HCT116 (cell line): ENCODE data around the gene CLCN4. TPM values are rescaled to one million over a fixed set of nuclear protein-coding genes. Genes with fewer than 3 reads are reported as not detected.

Experiments
- ATAC-seq: fragments of 200-7000 bp; cut with Tn5 transposase; 2 replicates; pipeline ENCODE4 v1.9.1; 2020; ENCODE audit warnings: mild to moderate bottlenecking, moderate library complexity
- BruUV-seq: library from RNA; stranded (reverse); fragments of 400-500 nt; replicated peaks from 2 replicates; lab custom pipeline; 2021; lab: Mats Ljungman, UMichigan
- CTCF ChIA-PET: fragments of 300-600 bp; sonication (Branson Sonifier 250); formaldehyde crosslinking; loops from one replicate; lab custom pipeline; 2021; ENCODE audit warnings: antibody characterized with exemption; lab: Charles Lee
- POLR2A ChIA-PET: fragments of 300-600, 350-600 bp; sonication (Branson Sonifier 250); formaldehyde crosslinking; loops from one replicate; lab custom pipeline; 2021; ENCODE audit warnings: antibody characterized with exemption; lab: Charles Lee
- RAD21 ChIA-PET, 2 experiments: fragments of 300-600 bp; sonication (Branson Sonifier 250); formaldehyde crosslinking; loops; one replicate each; lab custom pipeline; 2023; ENCODE audit warnings: low total read pairs in 2 of 2; ENCODE audit not compliant: uncharacterized antibody in 2 of 2, unreplicated experiment in 2 of 2, low non-redundant PET in 1 of 2; lab: Charles Lee
- DNase-seq: peaks from one replicate; pipeline ENCODE4 v3.0.0-alpha.2; 2010; ENCODE audit warnings: low read depth, low spot score
- H2AFZ ChIP-seq: fragments of 200-600 bp; shearing (Covaris generic), sonication (generic); 2 replicates; pipeline ENCODE4 v1.6.1; 2017; ENCODE audit warnings: low read depth, mixed run types, mixed read lengths, antibody characterized with exemption, low read length; ENCODE audit not compliant: poor library complexity, severe bottlenecking
- H3K27ac ChIP-seq: 2 replicates; pipeline ENCODE4 v1.5.1; 2012; ENCODE audit warnings: low read depth, low read length
- H3K27me3 ChIP-seq: fragments of 200-600 bp; sonication (generic); 2 replicates; pipeline ENCODE4 v1.6.1; 2016; ENCODE audit warnings: mixed run types, low read length, mixed read lengths; ENCODE audit not compliant: insufficient read depth
- H3K36me3 ChIP-seq, 2 experiments: fragments of 200-500 bp in 1 of 2; fragments of 200-600 bp in 1 of 2; sonication (Bioruptor generic) in 1 of 2; sonication (generic) in 1 of 2; 2 replicates each; pipeline versions ENCODE4 v1.5.1 to v1.6.1; 2014 to 2016; ENCODE audit warnings: low read length in 2 of 2, inconsistent platforms in 1 of 2, mixed read lengths in 1 of 2, mixed run types in 1 of 2; ENCODE audit not compliant: insufficient read depth in 2 of 2, control insufficient read depth in 1 of 2
- H3K4me1 ChIP-seq, 2 experiments: fragments of 200-600 bp in 1 of 2; sonication (generic) in 1 of 2; 2 replicates each; pipeline versions ENCODE4 v1.5.1 to v1.6.1; 2012 to 2017; ENCODE audit warnings: low read length in 2 of 2, inconsistent platforms in 1 of 2, mild to moderate bottlenecking in 1 of 2, mixed read lengths in 1 of 2, mixed run types in 1 of 2, moderate library complexity in 1 of 2; ENCODE audit not compliant: insufficient read depth in 2 of 2, control insufficient read depth in 1 of 2
- H3K4me2 ChIP-seq: fragments of 200-600 bp; sonication (generic); 2 replicates; pipeline ENCODE4 v1.6.1; 2017; ENCODE audit warnings: mixed run types, low read length, mixed read lengths
- H3K4me3 ChIP-seq, 2 experiments: fragments of 200-600 bp in 1 of 2; sonication (generic) in 1 of 2; replicated peaks in 1 of 2; 2 replicates each; pipeline ENCODE4 v1.5.1; 2011 to 2016; ENCODE audit warnings: low read length in 2 of 2, control low read depth in 1 of 2, low read depth in 1 of 2, mild to moderate bottlenecking in 1 of 2, mixed read lengths in 1 of 2, mixed run types in 1 of 2
- H3K79me2 ChIP-seq: fragments of 200-600 bp; sonication (generic); 2 replicates; pipeline ENCODE4 v1.6.1; 2017; ENCODE audit warnings: mild to moderate bottlenecking, mixed run types, low read length, moderate library complexity, mixed read lengths; ENCODE audit not compliant: insufficient read depth
- H3K9ac ChIP-seq: fragments of 200-600 bp; sonication (generic); 2 replicates; pipeline ENCODE4 v1.6.1; 2016; ENCODE audit warnings: low read length, mixed read lengths
- H3K9me2 ChIP-seq: fragments of 200-600 bp; sonication (generic), shearing (Covaris generic); 2 replicates; pipeline ENCODE4 v1.6.1; 2017; ENCODE audit warnings: mixed run types, mild to moderate bottlenecking, moderate library complexity; ENCODE audit not compliant: insufficient read depth
- H3K9me3 ChIP-seq, 2 experiments: fragments of 200-500 bp in 1 of 2; fragments of 200-600 bp in 1 of 2; sonication (Bioruptor generic) in 1 of 2; sonication (generic) in 1 of 2; 2 replicates each; pipeline ENCODE4 v1.6.1; 2014 to 2017; ENCODE audit warnings: low read length in 2 of 2, mixed read lengths in 2 of 2, inconsistent platforms in 1 of 2, low read depth in 1 of 2, mild to moderate bottlenecking in 1 of 2, mixed run types in 1 of 2, moderate library complexity in 1 of 2; ENCODE audit not compliant: control insufficient read depth in 1 of 2, insufficient read depth in 1 of 2
- H4K20me1 ChIP-seq: fragments of 200-600 bp; sonication (generic), shearing (Covaris generic); 2 replicates; pipeline ENCODE4 v1.6.1; 2017; ENCODE audit warnings: mixed run types, mild to moderate bottlenecking, moderate library complexity; ENCODE audit not compliant: insufficient read depth
- CBX3 ChIP-seq: IDR thresholded peaks from 2 replicates; pipeline ENCODE4 v1.6.1; 2012; ENCODE audit warnings: low read depth
- CEBPB ChIP-seq: IDR thresholded peaks from 2 replicates; pipeline ENCODE4 v1.6.1; 2012; ENCODE audit warnings: low read depth
- EGR1 ChIP-seq: IDR thresholded peaks from 2 replicates; pipeline ENCODE4 v1.6.1; 2012; ENCODE audit warnings: low read depth
- FOSL1 ChIP-seq: IDR thresholded peaks from 2 replicates; pipeline ENCODE4 v1.6.1; 2012; ENCODE audit warnings: low read depth
- SIN3A ChIP-seq: IDR thresholded peaks from 2 replicates; pipeline ENCODE4 v1.6.1; 2012; ENCODE audit warnings: low read depth
- SRF ChIP-seq: IDR thresholded peaks from 2 replicates; pipeline ENCODE4 v1.6.1; 2012; ENCODE audit warnings: low read depth
- YY1 ChIP-seq: IDR thresholded peaks from 2 replicates; pipeline ENCODE4 v1.6.1; 2011; ENCODE audit warnings: low read length, low read depth, moderate library complexity, mild to moderate bottlenecking; ENCODE audit not compliant: insufficient replicate concordance; ENCODE audit errors: extremely low read depth
- intact Hi-C: fragments of 100-400 bp; cut with micrococcal nuclease; formaldehyde crosslinking; loops from 2 replicates; pipeline ENCODE4 v1.10.0; 2022
- total RNA-seq: library from RNA; stranded (reverse); gene quantifications from one replicate; pipeline ENCODE4 v1.2.1, GENCODE V29; 2021; ENCODE audit not compliant: unreplicated experiment
- TF ChIP-seq, protein P1 (sequence below): IDR thresholded peaks from 2 replicates; pipeline ENCODE4 v1.6.1; 2012; ENCODE audit warnings: low read depth
- TF ChIP-seq, protein P2 (sequence below): IDR thresholded peaks from 2 replicates; pipeline ENCODE4 v1.6.1; 2011; ENCODE audit warnings: mild to moderate bottlenecking, low read length, moderate library complexity; ENCODE audit not compliant: insufficient replicate concordance; ENCODE audit errors: extremely low read depth

The CLCN4 gene
- total RNA-seq, 1 experiment from 2014 or later: 3.1 TPM

DNA sequence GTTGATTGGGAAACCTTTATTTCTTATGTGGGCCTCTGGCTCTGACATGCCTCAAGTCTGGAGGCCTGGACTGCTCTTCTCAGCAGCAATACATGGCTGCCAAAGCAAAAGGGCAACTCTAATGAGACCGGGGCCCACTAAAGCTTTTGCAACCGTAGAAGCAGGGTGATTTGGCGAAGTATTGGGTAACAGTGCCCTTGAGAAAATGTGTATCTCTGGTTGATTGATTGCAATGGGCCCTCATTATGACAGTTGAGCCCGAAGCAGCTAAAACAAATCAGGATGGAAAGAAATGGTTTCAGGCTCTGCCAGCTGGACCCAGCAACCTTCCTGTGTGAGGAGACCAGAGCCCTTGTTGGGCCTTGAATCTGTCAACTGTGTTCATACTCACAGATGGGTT lies 73.4 kb downstream of the CLCN4 start:
- Histone ChIP-seq H4K20me1 (no peaks in the 10 kb centered on the region), H3K36me3 (no peaks in the 10 kb centered on the region), H3K27me3 (no peaks in the 10 kb centered on the region), H3K4me1 (peaks cover 2 to 8% of the 10 kb centered on the region in 2 experiments; a peak in 2 of 4 replicates)
- RAD21 ChIA-PET: no interaction called here
- intact Hi-C loops: loop anchor here (10.0 kb wide), 1 partner anchor 385 kb away; no protein-coding TSS in a partner anchor
- TF ChIP-seq CEBPB: no peak
- no peak for TF ChIP-seq FOSL1
- TF ChIP-seq EGR1: no peak
- TF ChIP-seq, protein P1, sequence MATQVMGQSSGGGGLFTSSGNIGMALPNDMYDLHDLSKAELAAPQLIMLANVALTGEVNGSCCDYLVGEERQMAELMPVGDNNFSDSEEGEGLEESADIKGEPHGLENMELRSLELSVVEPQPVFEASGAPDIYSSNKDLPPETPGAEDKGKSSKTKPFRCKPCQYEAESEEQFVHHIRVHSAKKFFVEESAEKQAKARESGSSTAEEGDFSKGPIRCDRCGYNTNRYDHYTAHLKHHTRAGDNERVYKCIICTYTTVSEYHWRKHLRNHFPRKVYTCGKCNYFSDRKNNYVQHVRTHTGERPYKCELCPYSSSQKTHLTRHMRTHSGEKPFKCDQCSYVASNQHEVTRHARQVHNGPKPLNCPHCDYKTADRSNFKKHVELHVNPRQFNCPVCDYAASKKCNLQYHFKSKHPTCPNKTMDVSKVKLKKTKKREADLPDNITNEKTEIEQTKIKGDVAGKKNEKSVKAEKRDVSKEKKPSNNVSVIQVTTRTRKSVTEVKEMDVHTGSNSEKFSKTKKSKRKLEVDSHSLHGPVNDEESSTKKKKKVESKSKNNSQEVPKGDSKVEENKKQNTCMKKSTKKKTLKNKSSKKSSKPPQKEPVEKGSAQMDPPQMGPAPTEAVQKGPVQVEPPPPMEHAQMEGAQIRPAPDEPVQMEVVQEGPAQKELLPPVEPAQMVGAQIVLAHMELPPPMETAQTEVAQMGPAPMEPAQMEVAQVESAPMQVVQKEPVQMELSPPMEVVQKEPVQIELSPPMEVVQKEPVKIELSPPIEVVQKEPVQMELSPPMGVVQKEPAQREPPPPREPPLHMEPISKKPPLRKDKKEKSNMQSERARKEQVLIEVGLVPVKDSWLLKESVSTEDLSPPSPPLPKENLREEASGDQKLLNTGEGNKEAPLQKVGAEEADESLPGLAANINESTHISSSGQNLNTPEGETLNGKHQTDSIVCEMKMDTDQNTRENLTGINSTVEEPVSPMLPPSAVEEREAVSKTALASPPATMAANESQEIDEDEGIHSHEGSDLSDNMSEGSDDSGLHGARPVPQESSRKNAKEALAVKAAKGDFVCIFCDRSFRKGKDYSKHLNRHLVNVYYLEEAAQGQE: no peak
- no peak for TF ChIP-seq CBX3
- TF ChIP-seq SIN3A: no peak
- TF ChIP-seq, protein P2, sequence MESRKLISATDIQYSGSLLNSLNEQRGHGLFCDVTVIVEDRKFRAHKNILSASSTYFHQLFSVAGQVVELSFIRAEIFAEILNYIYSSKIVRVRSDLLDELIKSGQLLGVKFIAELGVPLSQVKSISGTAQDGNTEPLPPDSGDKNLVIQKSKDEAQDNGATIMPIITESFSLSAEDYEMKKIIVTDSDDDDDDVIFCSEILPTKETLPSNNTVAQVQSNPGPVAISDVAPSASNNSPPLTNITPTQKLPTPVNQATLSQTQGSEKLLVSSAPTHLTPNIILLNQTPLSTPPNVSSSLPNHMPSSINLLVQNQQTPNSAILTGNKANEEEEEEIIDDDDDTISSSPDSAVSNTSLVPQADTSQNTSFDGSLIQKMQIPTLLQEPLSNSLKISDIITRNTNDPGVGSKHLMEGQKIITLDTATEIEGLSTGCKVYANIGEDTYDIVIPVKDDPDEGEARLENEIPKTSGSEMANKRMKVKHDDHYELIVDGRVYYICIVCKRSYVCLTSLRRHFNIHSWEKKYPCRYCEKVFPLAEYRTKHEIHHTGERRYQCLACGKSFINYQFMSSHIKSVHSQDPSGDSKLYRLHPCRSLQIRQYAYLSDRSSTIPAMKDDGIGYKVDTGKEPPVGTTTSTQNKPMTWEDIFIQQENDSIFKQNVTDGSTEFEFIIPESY: no peak
- TF ChIP-seq YY1: no peak
- no peak for TF ChIP-seq SRF
- TF ChIP-seq, all 23 proteins: peak for 0
- H3K4me3 ChIP-seq: no peak overlapping the region
- CTCF ChIA-PET: no interaction called here
- no peaks in the 10 kb centered on the region for H3K79me2 ChIP-seq
- DNase-seq (no peak), ATAC-seq (no peak)
- H3K4me2 ChIP-seq: no peak overlapping the region
- no peaks in the 10 kb centered on the region for H3K9me3 ChIP-seq
- no peak overlapping the region for H2AFZ ChIP-seq
- H3K27ac ChIP-seq: no peak overlapping the region
- H3K9ac ChIP-seq: no peak overlapping the region
- no peaks in the 10 kb centered on the region for H3K9me2 ChIP-seq
- POLR2A ChIA-PET: no interaction called here
- BruUV-seq: no TSS peak
